ENCODE results near the gene CDYL. TPM values are rescaled to one million over a fixed set of nuclear protein-coding genes. Genes with fewer than 3 reads are reported as not detected.

The CDYL gene
- total and polyA plus RNA-seq, 12 donors = 4.1 to 39.9 (median 33.2) TPM

Other genes with a start within 250 kb of the CDYL start
- gene RPP40, start 227.6 kb downstream of the CDYL start, total RNA-seq = 1 to 10 TPM; 2.1 to 5.8 (median 3.6) TPM
- gene RPP40, start 227.6 kb downstream of the CDYL start, polyA plus RNA-seq = 10 to 100 TPM in 1 of 2 donors, 1 to 10 TPM in 1; 3.4 to 12.0 TPM

Measured in heart right ventricle (tissue), 12 donors.